Measurements from ENCODE around the gene NKX1-1.
"Not testable (repeated sequence)": the region's sequence is repeated elsewhere in the genome, so short reads cannot be mapped to it uniquely, and the experiment has no call there.

NKX1-1 gene

GRCh38 chr4:1395941-1396805 is 10.1 kb downstream of the NKX1-1 start:
- in situ Hi-C loops (cut with HindIII; ENCODE audit: low pct_ligation_motif_present, low pct_unique_long_range_greater_than_20kb, low sequenced_read_pairs), result no loop called here
- no peak for DNase-seq

- in situ Hi-C loops (cut with HindIII; ENCODE audit: low pct_ligation_motif_present, low pct_unique_long_range_greater_than_20kb, low sequenced_read_pairs); DNase-seq: not testable (repeated sequence)
Observed at GRCh38 chr4:1395389-1395820, 10.8 kb downstream of the NKX1-1 start.

GRCh38 chr4:1394554-1395388 is 11.5 kb downstream of the NKX1-1 start:
- in situ Hi-C loops (cut with HindIII; ENCODE audit: low pct_ligation_motif_present, low pct_unique_long_range_greater_than_20kb, low sequenced_read_pairs); DNase-seq: not testable (repeated sequence)

- DNase-seq, result no peak
- in situ Hi-C loops (cut with HindIII; ENCODE audit: low pct_ligation_motif_present, low pct_unique_long_range_greater_than_20kb, low sequenced_read_pairs), result no loop called here
Observed at GRCh38 chr4:1393866-1394265, 12.4 kb downstream of the NKX1-1 start.

GRCh38 chr4:1393363-1393762 is 12.9 kb downstream of the NKX1-1 start:
- not testable (repeated sequence) for DNase-seq

GRCh38 chr4:1385373-1386340 is 20.6 kb downstream of the NKX1-1 start:
- in situ Hi-C loops (cut with HindIII; ENCODE audit: low pct_ligation_motif_present, low pct_unique_long_range_greater_than_20kb, low sequenced_read_pairs), result no loop called here

More at GRCh38 chr4:1393363-1393762, 12.9 kb downstream of the NKX1-1 start:
- in situ Hi-C loops (cut with HindIII; ENCODE audit: low pct_ligation_motif_present, low pct_unique_long_range_greater_than_20kb, low sequenced_read_pairs), result not testable (repeated sequence)

GRCh38 chr4:1384675-1385372 is 21.4 kb downstream of the NKX1-1 start:
- in situ Hi-C loops (cut with HindIII; ENCODE audit: low pct_ligation_motif_present, low pct_unique_long_range_greater_than_20kb, low sequenced_read_pairs), result no loop called here
- no peak for DNase-seq

More at GRCh38 chr4:1385373-1386340, 20.6 kb downstream of the NKX1-1 start:
- no peak for DNase-seq

- in situ Hi-C loops (cut with HindIII; ENCODE audit: low pct_ligation_motif_present, low pct_unique_long_range_greater_than_20kb, low sequenced_read_pairs), result no loop called here
- DNase-seq, result no peak
Observed at GRCh38 chr4:1383728-1384591, 22.3 kb downstream of the NKX1-1 start.

GRCh38 chr4:1382776-1383727 is 23.2 kb downstream of the NKX1-1 start:
- in situ Hi-C loops (cut with HindIII; ENCODE audit: low pct_ligation_motif_present, low pct_unique_long_range_greater_than_20kb, low sequenced_read_pairs), result no loop called here
- no peak for DNase-seq

- in situ Hi-C loops (cut with HindIII; ENCODE audit: low pct_ligation_motif_present, low pct_unique_long_range_greater_than_20kb, low sequenced_read_pairs), result no loop called here
- no peak for DNase-seq
Observed at GRCh38 chr4:1381944-1382541, 24.2 kb downstream of the NKX1-1 start.

- DNase-seq, result no peak
- in situ Hi-C loops (cut with HindIII; ENCODE audit: low pct_ligation_motif_present, low pct_unique_long_range_greater_than_20kb, low sequenced_read_pairs), result no loop called here
Observed at GRCh38 chr4:1381181-1381621, 25.0 kb downstream of the NKX1-1 start.

- in situ Hi-C loops (cut with HindIII; ENCODE audit: low pct_ligation_motif_present, low pct_unique_long_range_greater_than_20kb, low sequenced_read_pairs), result no loop called here
- no peak for DNase-seq
Observed at GRCh38 chr4:1380368-1381151, 25.7 kb downstream of the NKX1-1 start.

- in situ Hi-C loops (cut with HindIII; ENCODE audit: low pct_ligation_motif_present, low pct_unique_long_range_greater_than_20kb, low sequenced_read_pairs), result no loop called here
- DNase-seq, result no peak
Observed at GRCh38 chr4:1379801-1380331, 26.4 kb downstream of the NKX1-1 start.

- no peak for DNase-seq
- in situ Hi-C loops (cut with HindIII; ENCODE audit: low pct_ligation_motif_present, low pct_unique_long_range_greater_than_20kb, low sequenced_read_pairs), result no loop called here
Observed at GRCh38 chr4:1379351-1379781, 26.9 kb downstream of the NKX1-1 start.
